GM19238 (cell line): ENCODE measurements around the gene REV3L.

Experiments
- DNase-seq: peaks from one replicate; pipeline ENCODE4 v3.0.0; 2011; ENCODE audit warnings: low spot score; ENCODE audit not compliant: insufficient read length

The REV3L gene

GRCh38 chr6:111427341-111428116, 55.5 kb downstream of the REV3L start:
- DNase-seq = peak; percentile 13

DNA sequence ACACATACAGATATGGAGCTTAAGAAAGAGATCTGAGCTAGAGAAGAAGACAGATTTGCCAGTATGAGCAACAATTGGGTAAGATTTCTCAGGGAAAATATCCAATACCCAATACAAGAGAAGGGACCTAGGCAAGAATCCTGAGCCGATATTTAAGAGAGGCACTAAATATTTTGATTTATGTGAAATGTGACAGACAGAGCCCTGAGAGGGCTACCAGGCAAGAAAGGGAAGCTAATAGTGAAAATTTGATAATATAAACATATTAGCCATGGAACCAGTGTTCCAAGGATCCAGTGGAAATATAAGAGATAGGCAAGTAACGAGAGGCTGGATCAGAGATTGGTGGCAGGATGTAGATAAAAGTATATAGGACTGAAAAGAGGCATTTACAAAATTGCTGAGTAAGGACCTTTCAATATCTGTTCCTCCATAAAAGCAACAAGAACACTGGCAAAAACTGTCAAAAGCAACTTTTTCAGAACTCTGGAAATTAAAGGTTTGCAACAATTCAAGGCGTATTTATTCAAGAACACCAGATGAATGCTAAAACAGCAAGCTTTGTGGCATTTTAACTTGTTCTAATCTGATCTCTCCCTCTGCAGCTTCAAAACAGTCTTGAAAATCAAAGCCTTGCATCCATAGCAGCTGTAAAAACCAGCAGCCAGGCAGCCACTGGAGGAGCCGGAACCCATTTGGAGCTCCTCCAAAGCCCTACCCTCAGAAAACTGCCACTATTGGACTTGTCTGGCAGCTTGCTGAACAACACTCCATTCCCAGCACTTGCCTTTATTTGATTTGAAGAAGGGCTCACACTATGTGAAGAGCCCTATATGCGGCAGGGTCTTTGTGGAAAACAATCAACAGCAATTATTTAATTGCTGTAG, 58.8 kb downstream of the REV3L start:
- DNase-seq = no peak

DNA sequence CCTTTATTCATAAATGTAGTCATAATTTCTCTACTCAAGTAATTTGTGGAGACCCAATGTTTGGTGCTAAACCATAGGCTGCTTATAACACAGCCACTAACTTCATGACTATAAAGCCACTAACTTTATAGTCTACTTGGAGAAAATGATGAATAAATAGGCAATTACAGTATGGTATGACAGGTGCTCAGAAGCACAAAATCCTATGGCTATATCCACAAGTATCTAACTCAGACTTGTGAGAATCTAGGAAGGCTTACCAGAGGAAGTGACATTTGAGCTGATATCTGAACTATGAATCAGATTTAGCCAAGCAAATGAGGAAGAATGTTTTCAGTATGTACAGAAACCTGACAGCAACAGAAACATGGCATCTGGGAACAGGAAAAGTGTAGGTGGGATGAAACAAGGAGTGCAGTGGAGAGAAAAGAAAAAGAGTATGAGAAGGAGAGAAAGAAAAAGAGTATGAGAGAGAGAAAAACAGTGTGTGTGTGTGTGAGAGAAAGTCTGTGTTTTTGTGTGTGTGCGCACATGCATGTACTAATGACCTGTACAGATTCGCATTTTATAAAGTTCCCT, 59.9 kb downstream of the REV3L start:
- DNase-seq = no peak

DNA sequence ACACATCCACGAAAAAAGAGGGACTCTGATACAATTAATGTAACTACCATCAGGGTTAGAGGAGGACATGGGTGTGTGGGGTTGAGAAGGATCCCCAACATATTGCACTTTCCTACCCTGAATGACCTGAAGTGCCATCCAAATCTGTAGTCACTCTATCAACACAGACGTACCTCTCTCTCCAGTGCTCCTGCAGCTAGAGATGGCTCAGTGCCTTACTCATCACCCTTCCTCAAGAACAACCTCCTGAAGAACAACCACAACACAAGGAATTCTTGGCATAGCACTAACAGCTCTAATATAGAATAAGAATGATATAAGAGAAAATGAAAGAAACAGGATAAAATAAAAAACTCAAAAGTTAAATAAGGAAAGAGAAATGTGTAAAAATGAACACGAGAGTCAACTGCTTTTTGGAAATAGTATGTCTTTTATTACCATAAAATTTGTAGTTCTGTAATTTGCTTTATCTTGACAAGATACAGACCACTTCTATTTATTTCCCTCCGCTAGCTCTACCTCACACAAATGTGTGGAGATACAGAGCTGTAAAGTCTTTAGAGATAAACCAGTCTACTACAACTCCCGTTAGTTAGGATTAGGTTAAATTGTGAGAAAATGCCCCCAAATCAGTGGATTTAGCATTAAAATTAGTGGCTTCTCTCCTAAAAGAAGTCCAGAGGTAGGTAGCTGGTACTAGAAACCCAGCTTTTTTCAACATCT, 63.9 kb downstream of the REV3L start:
- DNase-seq = no peak

- DNase-seq = no peak
These were observed 65.1 kb downstream of the REV3L start for GRCh38 chr6:111417946-111418345.

GRCh38 chr6:111417181-111417585, 65.8 kb downstream of the REV3L start:
- no peak for DNase-seq

- no peak for DNase-seq
These were observed 66.5 kb downstream of the REV3L start for GRCh38 chr6:111416529-111416928.

DNA sequence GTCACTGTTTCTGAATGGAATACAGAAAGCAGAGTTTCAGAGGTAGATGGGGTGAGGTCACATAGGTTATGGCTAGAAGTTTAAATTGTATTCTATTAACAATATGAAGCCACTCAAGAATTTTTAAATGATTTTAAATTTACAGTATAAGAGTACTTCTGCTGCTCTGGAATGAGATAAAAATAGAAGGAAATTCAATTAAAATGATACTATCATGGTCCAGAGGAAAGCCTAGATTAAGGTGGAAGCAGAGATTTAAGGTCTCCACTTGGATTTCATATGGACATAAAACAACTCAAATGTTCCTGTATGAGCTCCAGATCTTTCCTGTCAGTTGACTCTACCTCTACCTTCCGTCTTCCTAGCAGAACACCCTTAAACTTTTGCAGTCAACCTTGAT, 68.6 kb downstream of the REV3L start:
- no peak for DNase-seq

GRCh38 chr6:111411978-111412566, 70.9 kb downstream of the REV3L start:
- no peak for DNase-seq

DNA sequence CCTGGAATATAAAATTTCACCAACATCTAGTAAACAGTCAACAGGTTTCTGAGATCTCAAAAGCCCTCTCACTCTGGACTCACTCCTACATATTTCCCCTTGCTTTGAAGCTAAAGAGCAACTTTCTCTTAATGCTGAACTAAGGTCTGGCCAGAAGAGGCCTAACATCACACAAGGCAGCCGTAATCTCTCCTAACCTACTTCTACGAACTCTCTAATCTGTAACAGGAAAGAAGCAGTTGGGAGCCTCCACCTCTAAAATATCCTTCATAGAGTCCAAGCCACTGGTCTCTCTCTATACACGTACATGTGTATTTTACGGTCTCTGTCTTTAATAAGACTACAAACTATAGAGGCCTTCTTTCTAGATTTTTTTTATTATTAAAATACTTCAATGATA, 72.0 kb downstream of the REV3L start:
- no peak for DNase-seq

DNA sequence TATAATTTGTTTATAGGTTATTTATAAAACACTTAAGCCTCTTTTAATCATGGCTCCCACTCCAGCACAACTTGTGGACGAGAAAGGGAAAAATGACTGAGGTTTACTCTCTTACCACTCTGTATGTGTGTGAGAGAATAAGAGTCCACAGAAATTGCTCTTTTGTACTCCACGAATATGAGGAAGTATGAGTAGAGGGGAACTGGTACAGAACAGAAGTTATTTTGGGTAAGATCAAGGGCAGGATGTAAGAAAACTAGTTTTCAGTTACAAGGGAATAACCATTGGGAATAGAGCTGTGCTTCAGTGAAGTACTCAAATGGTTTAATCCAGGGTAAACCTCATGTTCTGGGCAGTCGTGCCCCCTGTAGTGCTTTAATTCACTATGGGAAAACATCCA, 72.6 kb downstream of the REV3L start:
- DNase-seq = no peak

GRCh38 chr6:111409430-111409829, 73.6 kb downstream of the REV3L start:
- no peak for DNase-seq

GRCh38 chr6:111407686-111408085, 75.3 kb downstream of the REV3L start:
- no peak for DNase-seq

DNA sequence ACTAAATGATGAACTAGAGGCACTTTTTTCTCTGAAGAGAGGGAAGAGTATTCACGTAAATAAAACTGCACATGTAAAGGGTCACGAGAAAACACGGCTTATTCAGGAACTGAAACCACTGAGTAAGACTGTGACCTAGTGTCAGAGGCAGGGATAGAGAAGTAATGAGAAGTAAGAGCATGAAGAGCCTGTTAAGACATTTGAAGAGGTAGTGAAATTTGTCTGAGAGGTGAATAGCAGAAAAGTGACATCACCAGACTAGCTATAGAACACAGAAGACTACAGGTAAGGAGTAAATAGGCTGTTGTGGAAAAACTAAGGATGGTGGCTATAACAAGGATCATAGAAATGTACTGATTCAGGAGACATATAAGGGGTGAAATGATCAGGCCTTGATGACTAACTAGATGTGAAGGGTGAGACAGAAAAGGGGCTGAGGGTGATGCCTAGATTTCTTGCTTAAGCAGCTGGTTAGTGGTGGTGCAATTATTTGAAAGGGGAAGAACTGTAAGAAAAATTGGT, 76.8 kb downstream of the REV3L start:
- no peak for DNase-seq

GRCh38 chr6:111403388-111403787, 79.6 kb downstream of the REV3L start:
- DNase-seq = no peak

DNA sequence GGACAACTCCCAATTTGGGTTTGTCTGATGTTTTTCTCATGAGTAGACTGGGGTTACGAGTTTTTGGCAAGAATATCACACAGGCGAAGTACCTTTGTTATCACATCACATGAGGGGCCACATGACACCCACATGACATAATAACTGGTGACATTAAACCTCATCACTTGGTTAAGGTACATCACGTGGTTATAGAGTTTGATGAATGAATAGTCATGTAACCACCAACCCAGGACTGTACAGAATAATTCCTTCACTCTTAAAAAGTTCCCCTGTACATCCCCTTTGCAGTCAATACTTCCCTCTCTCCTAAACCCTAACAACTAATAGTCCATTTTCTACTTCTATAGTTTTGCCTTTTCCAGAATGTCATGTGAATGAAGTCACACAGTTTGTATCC, 83.4 kb downstream of the REV3L start:
- no peak for DNase-seq

- no peak for DNase-seq
These were observed 94.3 kb downstream of the REV3L start for GRCh38 chr6:111388681-111389080.

- DNase-seq = no peak
These were observed 100.3 kb downstream of the REV3L start for GRCh38 chr6:111382476-111383294.

DNA sequence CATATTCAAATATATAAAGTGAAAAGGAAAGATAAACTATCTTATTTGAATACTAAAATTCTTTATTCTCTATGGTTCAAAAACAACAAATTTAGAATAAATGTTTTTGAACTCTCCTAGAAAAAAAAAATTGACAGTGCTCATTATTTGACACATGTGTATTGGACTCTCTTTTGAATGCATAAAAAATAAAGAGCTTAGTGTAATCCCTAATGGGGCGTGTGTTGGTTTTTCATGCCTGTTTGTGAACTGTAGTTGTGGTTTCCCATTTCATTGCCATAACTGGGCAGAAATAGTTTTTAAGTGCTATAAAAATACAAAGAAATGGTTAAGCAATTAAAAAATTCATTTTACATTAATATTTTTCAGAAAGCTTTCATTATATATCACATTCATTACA, 101.3 kb downstream of the REV3L start:
- no peak for DNase-seq

GRCh38 chr6:111381123-111381522, 101.9 kb downstream of the REV3L start:
- no peak for DNase-seq
